K562 (cell line): ENCODE measurements around the gene FAM118B. TPM values are rescaled to one million over a fixed set of nuclear protein-coding genes. Genes with fewer than 3 reads are reported as not detected.

Source experiments
- CBX3 ChIP-seq, 2 experiments: IDR thresholded peaks; 1 replicate in 1 of 2; 2 replicates in 1 of 2; pipeline ENCODE4 v1.6.1; 2012; ENCODE audit warnings: inconsistent platforms in 2 of 2, low read length in 2 of 2, borderline replicate concordance in 1 of 2, control low read depth in 1 of 2
- FOXA3 ChIP-seq, 2 experiments: fragments of 450-650 bp in 1 of 2; sonication (generic) in 1 of 2; formaldehyde crosslinking; IDR thresholded peaks in 1 of 2; conservative IDR thresholded peaks in 1 of 2; 2 replicates each; pipeline versions ENCODE4 v1.4.0 to v1.8.0; 2020 to 2022; ENCODE audit warnings: mild to moderate bottlenecking in 2 of 2, missing genetic modification reagents in 1 of 2
- GTF2A2 ChIP-seq: IDR thresholded peaks from 2 replicates; pipeline ENCODE4 v1.6.1; 2016; ENCODE audit warnings: mild to moderate bottlenecking, missing genetic modification characterization, missing compliant biosample characterization
- HMBOX1 ChIP-seq: sonication (generic); IDR thresholded peaks from 2 replicates; pipeline ENCODE4 v1.6.1; 2016
- TCF15 ChIP-seq: fragments of 250-450 bp; sonication (Bioruptor Pico); IDR thresholded peaks from 2 replicates; pipeline ENCODE4 v1.8.0; 2022; ENCODE audit warnings: moderate library complexity, mild to moderate bottlenecking, inconsistent platforms
- TFE3 ChIP-seq: fragments of 450-650 bp; formaldehyde crosslinking; IDR thresholded peaks from 2 replicates; pipeline ENCODE4 v1.4.0; 2020; ENCODE audit warnings: mild to moderate bottlenecking, mixed read lengths
- ZNF184 ChIP-seq: sonication (generic); formaldehyde crosslinking; IDR thresholded peaks from 2 replicates; pipeline ENCODE4 v1.5.0; 2020; ENCODE audit warnings: missing genetic modification reagents
- ZNF589 ChIP-seq: fragments of 200-800 bp; sonication (Bioruptor generic); IDR thresholded peaks from 2 replicates; pipeline ENCODE4 v1.6.1; 2016; ENCODE audit warnings: low read depth, missing genetic modification characterization, missing compliant biosample characterization
- polyA plus RNA-seq, 8 experiments: library from polyadenylated mRNA; depleted of rRNA in 4 of 8; stranded (reverse) in 5 of 8; unstranded in 3 of 8; fragments of >200 nt; fragmentation: Nextera tagmentation in 2 of 8; fragmentation: Illumina TruSeq in 1 of 8; extraction: Ambion mirVana in 2 of 8; extraction: Trizol in 1 of 8; gene quantifications; 2 replicates each; pipeline versions ENCODE4 v1.2.1 to v1.2.3, GENCODE V29; 2011 to 2014; ENCODE audit warnings: inconsistent platforms in 1 of 8, missing spikeins in 1 of 8
- total RNA-seq, 7 experiments: library from RNA; depleted of rRNA in 6 of 7; stranded (reverse); fragments of >200 nt in 6 of 7; fragmentation: Illumina TruSeq in 2 of 7; extraction: Trizol in 2 of 7; gene quantifications; 2 replicates each; pipeline versions ENCODE4 v1.2.1 to v1.2.3, GENCODE V29; 2011 to 2021; ENCODE audit warnings: low replicate concordance in 1 of 7
- TF ChIP-seq, protein P1 (sequence below): sonication (generic); formaldehyde crosslinking; IDR thresholded peaks from 2 replicates; pipeline ENCODE4 v1.8.0; 2022; ENCODE audit warnings: mild to moderate bottlenecking, missing genetic modification reagents
- TF ChIP-seq, protein P2 (sequence below): fragments of 450-650 bp; IDR thresholded peaks from 2 replicates; pipeline ENCODE4 v1.6.1; 2017; ENCODE audit warnings: antibody characterized with exemption, mild to moderate bottlenecking

Gene FAM118B
- total and polyA plus RNA-seq, 9 of the 15 experiments (the other 6 are each of a cell fraction or from before 2014, with no cell fraction given) = 12.0 to 49.0 (median 22.1) TPM

GRCh38 chr11:126303623-126304456, 92.3 kb downstream of the FAM118B start, which contains the start of gene DCPS (continued):
- no peak for TF ChIP-seq ZNF184 (CRISPR knock-in tag)
- TF ChIP-seq TCF15 (CRISPR knock-in tag) = no peak
- no peak for TF ChIP-seq ZNF589 (CRISPR knock-in tag)
- TF ChIP-seq TFE3 (CRISPR knock-in tag) = no peak
- peak in 1 of 2 experiments; percentile 67; a peak in 1 of 3 replicates for TF ChIP-seq CBX3 (IDR thresholded peaks at IDR 0.05; ENCODE audit: borderline replicate concordance in 1 of 2, low read length in 2 of 2)
- TF ChIP-seq, protein P1, sequence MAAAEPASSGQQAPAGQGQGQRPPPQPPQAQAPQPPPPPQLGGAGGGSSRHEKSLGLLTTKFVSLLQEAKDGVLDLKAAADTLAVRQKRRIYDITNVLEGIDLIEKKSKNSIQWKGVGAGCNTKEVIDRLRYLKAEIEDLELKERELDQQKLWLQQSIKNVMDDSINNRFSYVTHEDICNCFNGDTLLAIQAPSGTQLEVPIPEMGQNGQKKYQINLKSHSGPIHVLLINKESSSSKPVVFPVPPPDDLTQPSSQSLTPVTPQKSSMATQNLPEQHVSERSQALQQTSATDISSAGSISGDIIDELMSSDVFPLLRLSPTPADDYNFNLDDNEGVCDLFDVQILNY (CRISPR knock-in tag) = no peak
- no peak for TF ChIP-seq GTF2A2 (tag)
- no peak for TF ChIP-seq HMBOX1
- TF ChIP-seq, protein P2, sequence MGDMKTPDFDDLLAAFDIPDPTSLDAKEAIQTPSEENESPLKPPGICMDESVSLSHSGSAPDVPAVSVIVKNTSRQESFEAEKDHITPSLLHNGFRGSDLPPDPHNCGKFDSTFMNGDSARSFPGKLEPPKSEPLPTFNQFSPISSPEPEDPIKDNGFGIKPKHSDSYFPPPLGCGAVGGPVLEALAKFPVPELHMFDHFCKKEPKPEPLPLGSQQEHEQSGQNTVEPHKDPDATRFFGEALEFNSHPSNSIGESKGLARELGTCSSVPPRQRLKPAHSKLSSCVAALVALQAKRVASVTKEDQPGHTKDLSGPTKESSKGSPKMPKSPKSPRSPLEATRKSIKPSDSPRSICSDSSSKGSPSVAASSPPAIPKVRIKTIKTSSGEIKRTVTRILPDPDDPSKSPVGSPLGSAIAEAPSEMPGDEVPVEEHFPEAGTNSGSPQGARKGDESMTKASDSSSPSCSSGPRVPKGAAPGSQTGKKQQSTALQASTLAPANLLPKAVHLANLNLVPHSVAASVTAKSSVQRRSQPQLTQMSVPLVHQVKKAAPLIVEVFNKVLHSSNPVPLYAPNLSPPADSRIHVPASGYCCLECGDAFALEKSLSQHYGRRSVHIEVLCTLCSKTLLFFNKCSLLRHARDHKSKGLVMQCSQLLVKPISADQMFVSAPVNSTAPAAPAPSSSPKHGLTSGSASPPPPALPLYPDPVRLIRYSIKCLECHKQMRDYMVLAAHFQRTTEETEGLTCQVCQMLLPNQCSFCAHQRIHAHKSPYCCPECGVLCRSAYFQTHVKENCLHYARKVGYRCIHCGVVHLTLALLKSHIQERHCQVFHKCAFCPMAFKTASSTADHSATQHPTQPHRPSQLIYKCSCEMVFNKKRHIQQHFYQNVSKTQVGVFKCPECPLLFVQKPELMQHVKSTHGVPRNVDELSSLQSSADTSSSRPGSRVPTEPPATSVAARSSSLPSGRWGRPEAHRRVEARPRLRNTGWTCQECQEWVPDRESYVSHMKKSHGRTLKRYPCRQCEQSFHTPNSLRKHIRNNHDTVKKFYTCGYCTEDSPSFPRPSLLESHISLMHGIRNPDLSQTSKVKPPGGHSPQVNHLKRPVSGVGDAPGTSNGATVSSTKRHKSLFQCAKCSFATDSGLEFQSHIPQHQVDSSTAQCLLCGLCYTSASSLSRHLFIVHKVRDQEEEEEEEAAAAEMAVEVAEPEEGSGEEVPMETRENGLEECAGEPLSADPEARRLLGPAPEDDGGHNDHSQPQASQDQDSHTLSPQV = peak; percentile 91
- no peak for TF ChIP-seq FOXA3 (CRISPR knock-in tag; conservative IDR thresholded peaks at IDR 0.05 in 1 of 2, IDR thresholded peaks at IDR 0.05 in 1 of 2)
